ENCODE results near the gene SH3RF3. TPM values are rescaled to one million over a fixed set of nuclear protein-coding genes. Genes with fewer than 3 reads are reported as not detected.

Gene SH3RF3
- total RNA-seq, 2 donors from 2014 or later, result 1.4 to 17.0 TPM

DNA sequence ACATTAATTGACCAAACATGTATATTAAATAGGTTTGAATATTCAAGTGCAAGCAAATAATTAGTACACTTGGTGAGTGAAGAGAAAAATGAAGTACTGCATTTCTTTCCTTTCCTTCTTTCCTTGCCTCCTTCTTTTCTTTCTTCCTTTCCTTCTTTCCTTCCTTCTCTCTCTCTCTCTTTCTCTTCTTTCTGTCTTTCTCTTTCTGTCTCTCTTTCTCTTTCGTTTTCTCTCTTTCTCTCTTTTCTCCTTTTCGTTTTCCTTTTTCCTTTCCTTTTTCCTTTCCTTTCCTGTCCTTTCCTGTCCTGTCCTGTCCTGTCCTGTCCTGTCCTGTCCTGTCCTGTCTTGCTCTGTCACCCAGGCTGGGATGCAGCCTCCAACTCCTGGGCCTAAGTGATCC is 119.6 kb downstream of the SH3RF3 start:
- intact Hi-C loops (cut with DNase I), result loop anchor here (10.0 kb wide), 1 partner anchor 76 kb away; no protein-coding TSS in a partner anchor
- WGBS, result 87% methylated on average over 2 of the region's 2 CpGs
- no peak overlapping the region for H3K27ac ChIP-seq
- H3K36me3 ChIP-seq, result no peaks in the 10 kb centered on the region
- H3K9me3 ChIP-seq, result no peaks in the 10 kb centered on the region
- no peaks in the 10 kb centered on the region for H3K27me3 ChIP-seq (replicated peaks; ENCODE audit: insufficient read depth)
- H3K4me1 ChIP-seq (replicated peaks), result no peaks in the 10 kb centered on the region
- H3K4me3 ChIP-seq, result no peak overlapping the region
- no peak for TF ChIP-seq POLR2A (IDR thresholded peaks at IDR 0.05)
- TF ChIP-seq, protein P1, sequence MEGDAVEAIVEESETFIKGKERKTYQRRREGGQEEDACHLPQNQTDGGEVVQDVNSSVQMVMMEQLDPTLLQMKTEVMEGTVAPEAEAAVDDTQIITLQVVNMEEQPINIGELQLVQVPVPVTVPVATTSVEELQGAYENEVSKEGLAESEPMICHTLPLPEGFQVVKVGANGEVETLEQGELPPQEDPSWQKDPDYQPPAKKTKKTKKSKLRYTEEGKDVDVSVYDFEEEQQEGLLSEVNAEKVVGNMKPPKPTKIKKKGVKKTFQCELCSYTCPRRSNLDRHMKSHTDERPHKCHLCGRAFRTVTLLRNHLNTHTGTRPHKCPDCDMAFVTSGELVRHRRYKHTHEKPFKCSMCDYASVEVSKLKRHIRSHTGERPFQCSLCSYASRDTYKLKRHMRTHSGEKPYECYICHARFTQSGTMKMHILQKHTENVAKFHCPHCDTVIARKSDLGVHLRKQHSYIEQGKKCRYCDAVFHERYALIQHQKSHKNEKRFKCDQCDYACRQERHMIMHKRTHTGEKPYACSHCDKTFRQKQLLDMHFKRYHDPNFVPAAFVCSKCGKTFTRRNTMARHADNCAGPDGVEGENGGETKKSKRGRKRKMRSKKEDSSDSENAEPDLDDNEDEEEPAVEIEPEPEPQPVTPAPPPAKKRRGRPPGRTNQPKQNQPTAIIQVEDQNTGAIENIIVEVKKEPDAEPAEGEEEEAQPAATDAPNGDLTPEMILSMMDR (IDR thresholded peaks at IDR 0.05), result no peak
- DNase-seq (ENCODE audit: low spot score), result no peak

DNA sequence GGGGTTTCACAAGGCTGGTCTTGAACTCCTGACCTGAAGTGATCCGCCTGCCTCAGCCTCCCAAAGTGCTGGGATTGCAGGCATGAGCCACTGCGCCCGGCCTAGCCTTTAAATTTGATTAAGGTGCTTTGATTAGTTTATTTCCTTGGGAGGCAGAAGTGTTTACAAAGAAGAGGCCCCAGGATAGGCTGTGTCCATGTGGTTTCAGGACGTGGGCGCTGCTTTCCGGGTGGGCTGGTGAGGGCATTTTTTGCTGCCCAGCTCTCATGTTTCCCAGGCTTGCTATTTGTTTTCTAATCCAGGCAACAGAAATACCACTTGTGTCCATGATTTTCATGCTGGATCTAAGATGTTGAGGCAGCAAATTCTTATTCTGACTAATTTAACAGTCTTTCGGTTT is 124.2 kb downstream of the SH3RF3 start:
- Histone ChIP-seq H3K27ac (no peak overlapping the region), H3K27me3 (replicated peaks; ENCODE audit: insufficient read depth) (no peaks in the 10 kb centered on the region), H3K36me3 (no peaks in the 10 kb centered on the region), H3K9me3 (no peaks in the 10 kb centered on the region), H3K4me3 (no peak overlapping the region), H3K4me1 (replicated peaks) (no peaks in the 10 kb centered on the region)
- intact Hi-C loops (cut with DNase I), result no loop called here
- 86% methylated on average over 7 of the region's 7 CpGs for WGBS
- no peak for DNase-seq (ENCODE audit: low spot score)
- TF ChIP-seq, protein P1 (IDR thresholded peaks at IDR 0.05), result no peak
- TF ChIP-seq POLR2A (IDR thresholded peaks at IDR 0.05) (no peak), POLR2AphosphoS5 (IDR thresholded peaks at IDR 0.05) (no peak)

DNA sequence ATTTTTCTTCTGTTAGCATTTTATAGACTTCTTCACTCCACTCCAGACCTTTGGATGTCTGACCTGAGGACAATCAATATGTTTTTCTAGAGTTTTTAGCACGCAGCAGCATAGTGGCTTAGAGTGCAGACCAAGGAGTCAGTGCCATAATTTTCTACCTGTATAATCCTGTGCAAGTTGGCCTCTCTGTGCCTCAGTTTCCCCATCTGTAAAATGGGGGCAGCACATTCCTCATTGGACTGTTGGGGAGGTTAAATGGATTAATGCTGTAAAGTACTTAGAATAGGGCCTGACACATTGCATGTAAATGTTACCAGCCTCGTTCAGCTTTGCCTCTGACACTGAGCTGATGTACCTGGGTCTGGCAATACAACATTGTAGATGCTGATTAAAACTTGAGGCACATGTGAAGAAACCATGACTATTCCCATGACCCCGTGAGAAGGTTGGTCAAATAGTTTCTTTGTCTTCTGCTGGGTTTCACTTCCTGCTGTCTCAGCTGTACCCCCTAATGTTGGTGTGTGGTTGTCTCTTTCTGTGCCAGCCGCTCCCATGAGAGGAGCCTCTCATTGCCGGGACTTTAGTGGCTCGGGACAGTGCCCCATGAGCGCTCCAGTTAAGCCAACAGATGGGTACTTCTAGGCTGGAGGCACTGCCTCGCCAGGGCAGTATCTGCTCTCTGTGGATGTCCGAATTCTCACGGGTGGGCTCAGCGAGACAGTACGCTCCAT is 125.3 kb downstream of the SH3RF3 start:
- intact Hi-C loops (cut with DNase I), result no loop called here
- Histone ChIP-seq H3K27me3 (replicated peaks; ENCODE audit: insufficient read depth) (no peaks in the 10 kb centered on the region), H3K27ac (no peak overlapping the region), H3K4me3 (no peak overlapping the region), H3K36me3 (no peaks in the 10 kb centered on the region), H3K4me1 (replicated peaks) (no peaks in the 10 kb centered on the region), H3K9me3 (no peaks in the 10 kb centered on the region)
- no peak for DNase-seq (ENCODE audit: low spot score)
- TF ChIP-seq POLR2A (IDR thresholded peaks at IDR 0.05) (no peak), POLR2AphosphoS5 (IDR thresholded peaks at IDR 0.05) (no peak)
- TF ChIP-seq, protein P1 (IDR thresholded peaks at IDR 0.05), result no peak
- 94% methylated on average over 12 of the region's 12 CpGs for WGBS

DNA sequence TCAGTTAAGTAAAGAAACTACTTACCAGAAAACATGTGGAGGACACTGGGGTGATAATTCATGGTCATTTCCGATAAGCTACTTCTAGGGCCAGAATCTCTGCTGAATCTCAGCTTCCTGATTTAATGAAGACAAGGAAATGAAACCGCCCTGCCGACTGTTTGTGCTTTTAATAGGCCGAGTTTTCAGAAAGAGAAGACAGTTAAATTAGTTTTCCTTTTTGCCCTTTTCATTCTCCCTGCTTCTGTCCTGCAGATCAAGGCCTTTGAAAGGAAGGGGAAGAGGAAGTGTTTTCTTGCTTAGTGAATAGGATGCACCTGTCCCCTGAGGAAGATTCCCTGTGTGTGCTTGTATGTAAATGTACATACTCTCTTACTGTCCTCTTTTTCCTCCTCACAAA is 126.6 kb downstream of the SH3RF3 start:
- Histone ChIP-seq H3K4me3 (no peak overlapping the region), H3K36me3 (no peaks in the 10 kb centered on the region), H3K27ac (no peak overlapping the region), H3K27me3 (replicated peaks; ENCODE audit: insufficient read depth) (no peaks in the 10 kb centered on the region), H3K4me1 (replicated peaks) (no peaks in the 10 kb centered on the region), H3K9me3 (no peaks in the 10 kb centered on the region)
- WGBS, result 78% methylated on average over 4 of the region's 4 CpGs
- no peak for DNase-seq (ENCODE audit: low spot score)
- intact Hi-C loops (cut with DNase I), result no loop called here
- TF ChIP-seq, protein P1 (IDR thresholded peaks at IDR 0.05), result no peak
- no peak for TF ChIP-seq POLR2A (IDR thresholded peaks at IDR 0.05)
- no peak for TF ChIP-seq POLR2AphosphoS5 (IDR thresholded peaks at IDR 0.05)

DNA sequence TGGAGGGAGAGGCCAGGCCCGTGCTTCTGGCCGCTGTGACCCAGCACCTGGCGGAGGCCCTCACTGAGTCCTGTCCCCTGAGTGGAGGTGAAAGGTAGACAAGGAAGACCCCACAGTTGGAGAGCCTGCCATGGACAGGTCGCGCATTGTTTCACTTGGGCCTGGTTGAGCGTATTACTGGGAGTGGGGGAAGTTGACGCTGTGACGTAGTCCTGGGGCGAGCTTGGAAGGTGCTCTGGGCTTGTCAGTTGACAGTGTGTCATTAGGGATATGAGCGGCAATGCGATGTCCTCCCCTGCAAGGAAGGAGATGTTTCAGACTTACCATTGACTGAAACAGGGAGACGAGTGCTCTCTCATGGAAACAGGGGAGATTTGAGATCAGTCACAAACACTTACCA is 127.1 kb downstream of the SH3RF3 start:
- no peak for DNase-seq (ENCODE audit: low spot score)
- H3K4me1 ChIP-seq (replicated peaks), result no peaks in the 10 kb centered on the region
- TF ChIP-seq POLR2AphosphoS5 (IDR thresholded peaks at IDR 0.05) (no peak), POLR2A (IDR thresholded peaks at IDR 0.05) (no peak)
- TF ChIP-seq, protein P1 (IDR thresholded peaks at IDR 0.05), result no peak
- H3K27me3 ChIP-seq (replicated peaks; ENCODE audit: insufficient read depth), result no peaks in the 10 kb centered on the region
- no peak overlapping the region for H3K27ac ChIP-seq
- no peak overlapping the region for H3K4me3 ChIP-seq
- WGBS, result 95% methylated on average over 12 of the region's 12 CpGs
- no peaks in the 10 kb centered on the region for H3K9me3 ChIP-seq
- no peaks in the 10 kb centered on the region for H3K36me3 ChIP-seq
- intact Hi-C loops (cut with DNase I), result no loop called here
